ENCODE data around the gene FNIP2. TPM values are rescaled to one million over a fixed set of nuclear protein-coding genes. Genes with fewer than 3 reads are reported as not detected.

FNIP2 gene
- total RNA-seq, 2 donors from 2014 or later: 26.7 to 38.2 TPM

- Histone ChIP-seq H3K9me3 (no peaks in the 10 kb centered on the region), H3K36me3 (replicated peaks in 1 of 2; ENCODE audit: insufficient read depth in 1 of 2, low read depth in 2 of 2) (no peaks in the 10 kb centered on the region), H3K27me3 (no peaks in the 10 kb centered on the region), H3K4me3 (no peak overlapping the region), H3K27ac (no peak overlapping the region), H3K4me1 (peaks cover 53% of the 10 kb centered on the region)
- ATAC-seq (no peak), DNase-seq (no peak)
- 24 to 28% methylated on average over 5 of the region's 5 CpGs for WGBS, 2 donors
- intact Hi-C loops (cut with DNase I): no loop called here
- TF ChIP-seq CTCF (IDR thresholded peaks at IDR 0.05) (no peak), POLR2A (IDR thresholded peaks at IDR 0.05) (no peak)
Observed at GRCh38 chr4:158833602-158834001, 64.8 kb downstream of the FNIP2 start.

GRCh38 chr4:158835226-158836001 lies 66.6 kb downstream of the FNIP2 start:
- 40 to 49% methylated on average over 2 of the region's 2 CpGs for WGBS, 2 donors
- ATAC-seq (no peak), DNase-seq (no peak)
- no peaks in the 10 kb centered on the region for H3K27me3 ChIP-seq
- intact Hi-C loops (cut with DNase I): no loop called here
- peaks cover 44% of the 10 kb centered on the region for H3K4me1 ChIP-seq
- H3K9me3 ChIP-seq: no peaks in the 10 kb centered on the region
- H3K27ac ChIP-seq: peak overlapping the region in 1 of 4 donors; percentile 10
- TF ChIP-seq CTCF (IDR thresholded peaks at IDR 0.05) (no peak), POLR2A (IDR thresholded peaks at IDR 0.05) (no peak)
- H3K36me3 ChIP-seq (replicated peaks in 1 of 2; ENCODE audit: insufficient read depth in 1 of 2, low read depth in 2 of 2): no peaks in the 10 kb centered on the region
- no peak overlapping the region for H3K4me3 ChIP-seq

- H3K27ac ChIP-seq: peak overlapping the region in 1 of 4 donors; percentile 10
- H3K4me1 ChIP-seq: peaks cover 44% of the 10 kb centered on the region
- no peak for ATAC-seq
- TF ChIP-seq CTCF (IDR thresholded peaks at IDR 0.05) (no peak), POLR2A (IDR thresholded peaks at IDR 0.05) (no peak)
- no peaks in the 10 kb centered on the region for H3K27me3 ChIP-seq
- WGBS, 2 donors: 33 to 35% methylated on average over 1 of the region's 1 CpG
- no peaks in the 10 kb centered on the region for H3K9me3 ChIP-seq
- peak in 2 of 4 donors; percentile 36 to 49 for DNase-seq
- no peaks in the 10 kb centered on the region for H3K36me3 ChIP-seq (replicated peaks in 1 of 2; ENCODE audit: insufficient read depth in 1 of 2, low read depth in 2 of 2)
- intact Hi-C loops (cut with DNase I): no loop called here
- no peak overlapping the region for H3K4me3 ChIP-seq
Observed at GRCh38 chr4:158836002-158836369, 67.2 kb downstream of the FNIP2 start.

DNA sequence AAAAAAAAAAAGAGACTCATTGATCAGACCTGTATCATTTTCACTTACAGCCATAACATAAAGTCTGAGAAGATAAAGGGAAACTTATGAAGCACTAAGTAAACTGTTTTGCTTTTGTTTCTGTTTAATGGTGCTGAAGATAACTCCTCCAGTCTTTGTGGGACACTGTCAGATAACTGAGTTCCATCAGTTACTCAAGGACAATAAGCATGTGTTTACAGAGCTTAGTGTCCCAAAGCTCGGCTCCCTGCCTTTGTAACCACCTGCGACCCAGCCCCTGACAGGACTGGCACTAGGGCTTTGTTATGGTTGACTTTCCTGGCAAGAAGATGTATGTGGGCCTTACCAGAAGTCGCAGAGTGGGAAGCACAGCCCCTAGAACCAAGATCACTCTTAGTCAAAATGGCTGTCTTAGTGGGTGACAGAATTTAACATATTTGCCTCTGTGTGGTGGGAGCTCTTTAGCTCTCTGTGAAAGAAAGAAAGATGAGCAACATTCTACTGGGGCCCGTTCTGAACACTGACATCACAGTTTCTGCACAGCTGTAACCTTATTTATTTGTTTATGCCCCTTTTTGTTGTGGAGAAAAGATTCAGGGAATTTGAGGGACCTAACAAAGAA lies 68.1 kb downstream of the FNIP2 start:
- Histone ChIP-seq H3K4me1 (peaks cover 44% of the 10 kb centered on the region), H3K4me3 (no peak overlapping the region), H3K27ac (peak overlapping the region in 2 of 4 donors; percentile 36 to 66), H3K36me3 (replicated peaks in 1 of 2; ENCODE audit: insufficient read depth in 1 of 2, low read depth in 2 of 2) (no peaks in the 10 kb centered on the region), H3K27me3 (no peaks in the 10 kb centered on the region), H3K9me3 (no peaks in the 10 kb centered on the region)
- 61 to 84% methylated on average over 2 to 4 of the region's 4 CpGs for WGBS, 2 donors
- DNase-seq (no peak), ATAC-seq (no peak)
- TF ChIP-seq POLR2A (IDR thresholded peaks at IDR 0.05): no peak
- TF ChIP-seq CTCF (IDR thresholded peaks at IDR 0.05): no peak
- intact Hi-C loops (cut with DNase I): no loop called here
